HepG2 (cell line): Measurements from ENCODE around the gene TRMT5. TPM values are rescaled to one million over a fixed set of nuclear protein-coding genes. Genes with fewer than 3 reads are reported as not detected.

Experiments
- ATAC-seq: fragments of 200-7000 bp; cut with Tn5 transposase; 3 replicates; pipeline ENCODE4 v1.9.1; 2020; ENCODE audit warnings: mild to moderate bottlenecking, moderate library complexity
- BruUV-seq: library from RNA; stranded (reverse); fragments of 400-500 nt; replicated peaks from 2 replicates; lab custom pipeline; 2021; lab: Mats Ljungman, UMichigan
- CTCF ChIA-PET: fragments of 300-600 bp; formaldehyde crosslinking; extraction: SDS; loops from one replicate; lab custom pipeline; 2021; ENCODE audit warnings: low total read pairs, inconsistent platforms, low intra/inter-chr PET ratio; lab: Yijun Ruan, JAX
- POLR2A ChIA-PET: fragments of 350-600 bp; sonication (Branson Sonifier 250); formaldehyde crosslinking; loops from one replicate; lab custom pipeline; 2020; ENCODE audit warnings: antibody characterized with exemption, inconsistent platforms; lab: Yijun Ruan, JAX
- DNase-seq: peaks from one replicate; pipeline ENCODE4 v3.0.0-alpha.2; 2015; ENCODE audit warnings: low spot score
- FAIRE-seq: peaks from 3 replicates; lab custom pipeline; 2011; peaks lifted over from hg19 to GRCh38; lab: Jason Lieb, UNC
- H2AFZ ChIP-seq: one replicate; pipeline ENCODE4 v1.6.1; 2011; ENCODE audit warnings: low read length, inconsistent platforms
- H3K27ac ChIP-seq: fragments of 300-600 bp; 3 replicates; pipeline ENCODE4 v1.8.0; 2011; ENCODE audit warnings: mixed run types, mild to moderate bottlenecking, mixed read lengths, low read length, inconsistent platforms; ENCODE audit not compliant: insufficient read depth; ENCODE audit errors: extremely low read length
- H3K27me3 ChIP-seq, 2 experiments: fragments of 200-600 bp in 1 of 2; 2 replicates in 1 of 2; 3 replicates in 1 of 2; pipeline versions ENCODE4 v1.6.0 to v1.8.0; 2011; ENCODE audit warnings: low read length in 2 of 2, mild to moderate bottlenecking in 2 of 2, moderate library complexity in 2 of 2, inconsistent platforms in 1 of 2; ENCODE audit not compliant: insufficient read depth in 2 of 2, control insufficient read depth in 1 of 2
- H3K36me3 ChIP-seq, 2 experiments: fragments of 200-600 bp in 1 of 2; replicated peaks in 1 of 2; 2 replicates in 1 of 2; 3 replicates in 1 of 2; pipeline versions ENCODE4 v1.5.1 to v1.8.0; 2011; ENCODE audit warnings: low read length in 2 of 2, inconsistent platforms in 1 of 2; ENCODE audit not compliant: insufficient read depth in 2 of 2, control insufficient read depth in 1 of 2
- H3K4me1 ChIP-seq: 2 replicates; pipeline ENCODE4 v1.5.1; 2012; ENCODE audit warnings: low read length, inconsistent platforms; ENCODE audit not compliant: insufficient read depth
- H3K4me2 ChIP-seq: 2 replicates; pipeline ENCODE4 v1.6.0; 2011; ENCODE audit warnings: low read depth, low read length, inconsistent platforms
- H3K4me3 ChIP-seq, 3 experiments: fragments of 200-600 bp in 1 of 3; sonication (generic), shearing (Covaris generic) in 1 of 3; replicated peaks in 1 of 3; 2 replicates each; pipeline ENCODE4 v1.5.1; 2011 to 2016; ENCODE audit warnings: low read length in 3 of 3, inconsistent platforms in 2 of 3, low read depth in 2 of 3, mild to moderate bottlenecking in 2 of 3, control low read depth in 1 of 3, mixed read lengths in 1 of 3; ENCODE audit not compliant: insufficient read depth in 1 of 3
- H3K79me2 ChIP-seq: one replicate; pipeline ENCODE4 v1.6.1; 2011; ENCODE audit warnings: low read length, inconsistent platforms; ENCODE audit not compliant: insufficient read depth
- H3K9ac ChIP-seq: 2 replicates; pipeline ENCODE4 v1.6.0; 2011; ENCODE audit warnings: mild to moderate bottlenecking, low read depth, low read length, inconsistent platforms; ENCODE audit not compliant: insufficient read depth
- H3K9me3 ChIP-seq: 2 replicates; pipeline ENCODE4 v1.5.1; 2012; ENCODE audit warnings: mild to moderate bottlenecking, low read length
- H4K20me1 ChIP-seq: 2 replicates; pipeline ENCODE4 v1.6.0; 2011; ENCODE audit warnings: inconsistent platforms, mild to moderate bottlenecking, low read length, moderate library complexity; ENCODE audit not compliant: insufficient read depth
- BHLHE40 ChIP-seq: IDR thresholded peaks from 2 replicates; pipeline ENCODE4 v1.6.1; 2011; ENCODE audit warnings: low read length, improper control_type of control experiment
- E2F2 ChIP-seq: sonication (generic); formaldehyde crosslinking; IDR thresholded peaks from 2 replicates; pipeline ENCODE4 v1.4.0; 2020; ENCODE audit warnings: missing genetic modification reagents, borderline replicate concordance
- ERF ChIP-seq: IDR thresholded peaks from 2 replicates; pipeline ENCODE4 v1.6.1; 2018; ENCODE audit warnings: missing biosample characterization, missing genetic modification reagents
- IKZF4 ChIP-seq: sonication (generic); formaldehyde crosslinking; IDR thresholded peaks from 2 replicates; pipeline ENCODE4 v1.5.1; 2020; ENCODE audit warnings: borderline replicate concordance, mild to moderate bottlenecking, low read depth, missing genetic modification reagents; ENCODE audit errors: not compliant biosample characterization
- IRF9 ChIP-seq: sonication (generic); formaldehyde crosslinking; IDR thresholded peaks from 2 replicates; pipeline ENCODE4 v1.8.0; 2022; ENCODE audit warnings: missing genetic modification reagents, mild to moderate bottlenecking, borderline replicate concordance
- MZF1 ChIP-seq: sonication (generic); formaldehyde crosslinking; IDR thresholded peaks from 2 replicates; pipeline ENCODE4 v1.8.1; 2023; ENCODE audit warnings: mild to moderate bottlenecking, missing genetic modification reagents, borderline replicate concordance
- YEATS2 ChIP-seq: sonication (generic); formaldehyde crosslinking; IDR thresholded peaks from 2 replicates; pipeline ENCODE4 v1.4.0; 2020; ENCODE audit warnings: missing genetic modification reagents, borderline replicate concordance
- ZBTB8A ChIP-seq: sonication (generic); formaldehyde crosslinking; IDR thresholded peaks from 2 replicates; pipeline ENCODE4 v1.4.0; 2020; ENCODE audit warnings: mild to moderate bottlenecking, low read depth, missing genetic modification reagents, borderline replicate concordance
- ZFP41 ChIP-seq: sonication (generic); formaldehyde crosslinking; IDR thresholded peaks from 2 replicates; pipeline ENCODE4 v1.4.0; 2020; ENCODE audit warnings: mild to moderate bottlenecking, missing genetic modification reagents, borderline replicate concordance
- ZNF253 ChIP-seq: sonication (generic); formaldehyde crosslinking; IDR thresholded peaks from 2 replicates; pipeline ENCODE4 v1.8.0; 2022; ENCODE audit warnings: mild to moderate bottlenecking, missing genetic modification reagents, borderline replicate concordance
- ZNF292 ChIP-seq: sonication (generic); formaldehyde crosslinking; IDR thresholded peaks from 2 replicates; pipeline ENCODE4 v1.8.1; 2022; ENCODE audit warnings: mild to moderate bottlenecking, low read depth, missing genetic modification reagents, borderline replicate concordance
- WGBS: methylation state at CpG from one replicate; pipeline ENCODE4 v1.1.6; 2017; ENCODE audit warnings: low lambda C conversion rate; 5-methylcytosine and 5-hydroxymethylcytosine counted together
- in situ Hi-C: cut with HindIII; loops from 2 replicates; pipeline ENCODE4 v1.10.0; 2017; ENCODE audit warnings: low pct_unique_long_range_greater_than_20kb; ENCODE audit not compliant: extremely low pct_ligation_motif_present
- intact Hi-C: fragments of 100-400 bp; cut with micrococcal nuclease; formaldehyde crosslinking; loops from one replicate; pipeline ENCODE4 v1.10.0; 2022; ENCODE audit not compliant: unreplicated experiment
- polyA plus RNA-seq, 8 experiments: library from polyadenylated mRNA; depleted of rRNA in 3 of 8; stranded (reverse) in 7 of 8; unstranded in 1 of 8; fragments of >200 nt; fragmentation: Illumina TruSeq in 4 of 8; extraction: Trizol in 4 of 8; gene quantifications; 2 replicates each; pipeline versions ENCODE4 v1.2.1 to v1.2.3, GENCODE V29; 2011 to 2016; ENCODE audit warnings: low read depth in 4 of 8, missing spikeins in 1 of 8, mixed read lengths in 1 of 8; ENCODE audit not compliant: insufficient read depth in 1 of 8
- total RNA-seq, 5 experiments: library from RNA; depleted of rRNA; stranded (reverse); fragments of >200 nt; fragmentation: Illumina TruSeq; extraction: Trizol; gene quantifications; 2 replicates each; pipeline ENCODE4 v1.2.3, GENCODE V29; 2016; ENCODE audit warnings: low read depth in 1 of 5

The TRMT5 gene
- total and polyA plus RNA-seq, 2 of the 13 experiments (the other 11 are each of a cell fraction or from before 2014, with no cell fraction given), result 3.6 to 16.0 TPM

GRCh38 chr14:60981633-60982455, 965 bp upstream of the TRMT5 start (continued):
- no peak for TF ChIP-seq ZBTB8A (CRISPR knock-in tag)
- TF ChIP-seq, all 625 proteins: peak for 18

GRCh38 chr14:60977847-60978246, 3.0 kb downstream of the TRMT5 start:
- no peak overlapping the region for H2AFZ ChIP-seq
- WGBS, result 84% methylated on average over 2 of the region's 2 CpGs
- peaks cover 40% of the 10 kb centered on the region for H3K4me1 ChIP-seq
- no peaks in the 10 kb centered on the region; a peak in 1 of 5 replicates for H3K27me3 ChIP-seq
- POLR2A ChIA-PET, result no interaction called here
- no peaks in the 10 kb centered on the region for H3K9me3 ChIP-seq
- H3K4me3 ChIP-seq, result no peak overlapping the region
- DNase-seq (no peak), FAIRE-seq (no peak), ATAC-seq (no peak)
- H3K4me2 ChIP-seq, result 0 out of 2 replicates have a peak overlapping the region, but pooled peaks have one; percentile 16
- BruUV-seq, result no TSS peak
- no peak overlapping the region for H3K27ac ChIP-seq
- CTCF ChIA-PET, result no interaction called here
- intact Hi-C loops, result no loop called here
- in situ Hi-C loops, result no loop called here
- H3K36me3 ChIP-seq, result peaks cover 1 to 13% of the 10 kb centered on the region in 2 experiments
- H3K9ac ChIP-seq, result no peak overlapping the region
- H4K20me1 ChIP-seq, result no peaks in the 10 kb centered on the region
- peaks cover 27% of the 10 kb centered on the region for H3K79me2 ChIP-seq
- no peak for TF ChIP-seq BHLHE40
- no peak for TF ChIP-seq IKZF4 (CRISPR knock-in tag)
- no peak for TF ChIP-seq MZF1 (CRISPR knock-in tag)
- TF ChIP-seq E2F2, result no peak
- no peak for TF ChIP-seq ZNF292 (CRISPR knock-in tag)
- TF ChIP-seq ERF (CRISPR knock-in tag), result no peak
- TF ChIP-seq ZFP41 (CRISPR knock-in tag), result no peak
- no peak for TF ChIP-seq YEATS2 (CRISPR knock-in tag)
- no peak for TF ChIP-seq IRF9 (CRISPR knock-in tag)
- no peak for TF ChIP-seq ZNF253 (CRISPR knock-in tag)
